Neuronal stem cell (in vitro differentiated cells): Measurements from ENCODE around the gene L1CAM.
A peak's percentile ranks its signal among the peaks of the same experiment; 100 is the strongest.

ENCODE experiments used
- DNase-seq: peaks from one replicate; pipeline ENCODE4 v3.0.0-alpha.2; 2013; ENCODE audit warnings: low spot score
- H2AFZ ChIP-seq: one replicate; pipeline ENCODE4 v1.6.1; 2013; ENCODE audit warnings: mild to moderate bottlenecking, low read length, inconsistent platforms
- H2AK5ac ChIP-seq: 2 replicates; pipeline ENCODE4 v1.6.1; 2013; ENCODE audit warnings: low read depth, mild to moderate bottlenecking, inconsistent platforms, low read length, moderate library complexity, mixed read lengths
- H2BK120ac ChIP-seq: 2 replicates; pipeline ENCODE4 v1.6.1; 2013; ENCODE audit warnings: low read depth, mild to moderate bottlenecking, inconsistent platforms, low read length, moderate library complexity, mixed read lengths
- H2BK12ac ChIP-seq: one replicate; pipeline ENCODE4 v1.6.1; 2013; ENCODE audit warnings: low read length, inconsistent platforms
- H2BK15ac ChIP-seq: 2 replicates; pipeline ENCODE4 v1.6.1; 2013; ENCODE audit warnings: mild to moderate bottlenecking, low read length, inconsistent platforms, mixed read lengths
- H2BK5ac ChIP-seq: one replicate; pipeline ENCODE4 v1.6.1; 2013; ENCODE audit warnings: inconsistent platforms, mild to moderate bottlenecking, low read length, moderate library complexity
- H3K14ac ChIP-seq: one replicate; pipeline ENCODE4 v1.6.1; 2013; ENCODE audit warnings: low read length, inconsistent platforms
- H3K18ac ChIP-seq: 2 replicates; pipeline ENCODE4 v1.6.1; 2013; ENCODE audit warnings: low read length, inconsistent platforms
- H3K23ac ChIP-seq: 2 replicates; pipeline ENCODE4 v1.6.1; 2013; ENCODE audit warnings: low read depth, mild to moderate bottlenecking, mixed read lengths, low read length, inconsistent platforms; ENCODE audit not compliant: poor library complexity
- H3K27ac ChIP-seq: replicated peaks from 3 replicates; pipeline ENCODE4 v1.5.1; 2013; ENCODE audit warnings: low read length, inconsistent platforms
- H3K27me3 ChIP-seq, 3 experiments: 2 replicates each; pipeline ENCODE4 v1.6.1; 2013; ENCODE audit warnings: low read length in 3 of 3, mild to moderate bottlenecking in 2 of 3, inconsistent platforms in 1 of 3, low read depth in 1 of 3, mixed read lengths in 1 of 3, moderate library complexity in 1 of 3; ENCODE audit not compliant: control insufficient read depth in 3 of 3, insufficient read depth in 3 of 3
- H3K36me3 ChIP-seq, 2 donors: replicated peaks in 1 of 2; 2 replicates each; pipeline ENCODE4 v1.6.1; 2013; ENCODE audit warnings: low read length in 2 of 2; ENCODE audit not compliant: control insufficient read depth in 2 of 2, insufficient read depth in 2 of 2
- H3K4ac ChIP-seq: 2 replicates; pipeline ENCODE4 v1.6.1; 2013; ENCODE audit warnings: inconsistent platforms, mild to moderate bottlenecking, low read length, moderate library complexity
- H3K4me1 ChIP-seq, 2 donors: 1 replicate in 1 of 2; 2 replicates in 1 of 2; pipeline ENCODE4 v1.6.1; 2013; ENCODE audit warnings: low read length in 2 of 2, low read depth in 1 of 2; ENCODE audit not compliant: control insufficient read depth in 2 of 2, insufficient read depth in 1 of 2
- H3K4me2 ChIP-seq: one replicate; pipeline ENCODE4 v1.6.1; 2013; ENCODE audit warnings: mild to moderate bottlenecking, low read length, inconsistent platforms; ENCODE audit not compliant: insufficient read depth, poor library complexity, severe bottlenecking
- H3K4me3 ChIP-seq, 2 donors: 2 replicates each; pipeline ENCODE4 v1.5.1; 2013; ENCODE audit warnings: low read length in 2 of 2, mild to moderate bottlenecking in 2 of 2, inconsistent platforms in 1 of 2, moderate library complexity in 1 of 2
- H3K79me1 ChIP-seq: one replicate; pipeline ENCODE4 v1.6.1; 2013; ENCODE audit warnings: low read depth, mild to moderate bottlenecking, inconsistent platforms, low read length, moderate library complexity
- H3K9ac ChIP-seq: one replicate; pipeline ENCODE4 v1.6.1; 2013; ENCODE audit warnings: mild to moderate bottlenecking, low read depth, low read length, inconsistent platforms; ENCODE audit not compliant: poor library complexity
- H3K9me3 ChIP-seq, 2 donors: replicated peaks in 1 of 2; 2 replicates each; pipeline versions ENCODE3 to v1.6.1; 2013; ENCODE audit warnings: low read length in 2 of 2, mild to moderate bottlenecking in 2 of 2, inconsistent platforms in 1 of 2, low read depth in 1 of 2, mixed read lengths in 1 of 2, moderate library complexity in 1 of 2; ENCODE audit not compliant: control insufficient read depth in 2 of 2, insufficient read depth in 1 of 2
- H4K8ac ChIP-seq: one replicate; pipeline ENCODE4 v1.6.1; 2013; ENCODE audit warnings: low read depth, mild to moderate bottlenecking, inconsistent platforms, low read length, moderate library complexity
- H4K91ac ChIP-seq: one replicate; pipeline ENCODE4 v1.6.1; 2013; ENCODE audit warnings: low read length, low read depth, mild to moderate bottlenecking, inconsistent platforms; ENCODE audit not compliant: poor library complexity
- WGBS, 2 donors: extraction: QIAGEN DNeasy Blood & Tissue Kit; methylation state at CpG; one replicate each; pipeline ENCODE4 v1.1.7; 2013; ENCODE audit warnings: missing lambda C conversion rate in 2 of 2, mixed read lengths in 1 of 2; ENCODE audit not compliant: insufficient read length in 2 of 2, insufficient replicate concordance in 1 of 2; ENCODE audit errors: extremely low coverage in 2 of 2; 5-methylcytosine and 5-hydroxymethylcytosine counted together

The L1CAM gene

DNA sequence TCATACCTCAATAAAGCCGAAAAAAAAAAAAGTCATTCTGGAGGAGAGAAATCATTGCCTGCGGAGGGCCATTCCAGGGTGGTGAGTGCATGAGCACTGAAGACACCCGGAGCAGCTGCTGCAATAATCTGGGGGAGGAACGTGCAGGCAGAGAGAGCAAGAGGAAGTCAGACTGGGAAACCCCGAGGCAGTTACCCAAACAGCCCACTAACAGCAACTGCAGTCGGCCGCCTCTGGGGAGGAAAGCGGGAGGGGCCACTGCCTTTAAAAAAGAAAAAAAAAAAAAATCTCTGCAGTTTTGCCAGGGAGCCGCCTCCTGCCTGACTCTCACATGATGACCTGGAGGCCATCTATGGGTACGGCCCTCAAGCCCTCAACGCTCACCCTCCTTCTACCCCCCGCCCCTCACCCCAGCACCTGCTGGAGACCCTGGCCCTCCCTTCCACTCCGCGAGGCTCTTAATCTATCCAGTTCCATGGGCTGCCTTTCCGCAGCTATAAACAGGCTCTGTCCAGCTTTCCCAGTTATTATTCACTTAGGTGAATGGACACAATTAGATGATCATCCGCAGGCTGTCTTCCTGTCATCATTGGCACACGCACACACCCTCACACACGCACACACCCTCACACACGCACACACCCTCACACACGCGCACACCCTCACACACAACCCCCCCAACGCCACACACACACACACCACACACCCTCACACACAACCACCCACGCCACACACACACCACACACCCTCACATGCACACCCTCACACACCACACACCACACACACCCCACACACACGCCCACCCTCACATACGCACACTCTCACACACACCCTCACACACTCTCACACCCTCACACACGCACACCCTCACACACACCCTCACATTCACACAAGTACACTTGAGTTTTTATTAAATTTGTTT, 15.1 kb upstream of the L1CAM start:
- Histone ChIP-seq H2AK5ac (no peak overlapping the region), H2AFZ (peak overlapping the region; percentile 70), H3K27ac (no peak overlapping the region), H3K4me2 (peak overlapping the region; percentile 2), H3K9me3 (no peaks in the 10 kb centered on the region), H2BK12ac (no peak overlapping the region), H3K27me3 (peaks cover 0 to 44% (median 0%) of the 10 kb centered on the region in 3 experiments), H4K91ac (no peak overlapping the region), H3K4me1 (peaks cover 3 to 10% of the 10 kb centered on the region in 2 donors), H3K18ac (no peak overlapping the region), H4K8ac (peak overlapping the region; percentile 65), H3K23ac (no peak overlapping the region), H2BK15ac (no peak overlapping the region), H3K14ac (no peak overlapping the region), H3K4ac (no peak overlapping the region), H3K79me1 (no peaks in the 10 kb centered on the region), H2BK120ac (no peak overlapping the region), H3K9ac (no peak overlapping the region), H3K4me3 (peak overlapping the region in 1 of 2 donors; percentile 34), H2BK5ac (no peak overlapping the region), H3K36me3 (no peaks in the 10 kb centered on the region)
- no peak for DNase-seq
- whole genome bisulfite sequencing, 2 donors, result 100% methylated on average over 2 of the region's 26 CpGs; no CpG with 5 or more reads in 1 of the 2 donors

DNA sequence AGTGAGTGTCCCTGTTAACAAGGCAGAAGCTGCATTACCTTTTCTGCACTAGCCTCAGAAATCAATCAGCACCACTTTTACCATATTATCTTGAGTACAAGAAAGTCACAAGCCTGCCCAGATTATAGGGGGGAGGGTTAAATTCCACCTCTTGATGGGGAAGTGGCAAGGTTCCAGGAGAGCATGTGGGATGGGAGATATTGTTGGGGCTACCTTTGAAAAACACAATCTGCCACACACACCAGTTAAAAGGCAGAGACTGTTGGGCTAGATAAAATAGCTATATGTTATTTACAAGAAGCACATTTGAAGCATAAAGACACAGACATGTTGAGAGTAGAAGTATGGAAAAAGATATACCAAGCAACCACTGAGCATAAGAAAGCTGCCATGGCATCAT, 11.9 kb upstream of the L1CAM start:
- no peak for DNase-seq
- Histone ChIP-seq H4K8ac (no peak overlapping the region), H3K4me3 (no peak overlapping the region), H3K9ac (no peak overlapping the region), H3K27ac (no peak overlapping the region), H2AFZ (no peak overlapping the region), H3K4me1 (peaks cover 3 to 10% of the 10 kb centered on the region in 2 donors), H3K23ac (no peak overlapping the region), H2BK5ac (no peak overlapping the region), H2BK12ac (no peak overlapping the region), H3K4me2 (no peak overlapping the region), H3K18ac (no peak overlapping the region), H3K14ac (no peak overlapping the region), H2BK15ac (no peak overlapping the region), H3K79me1 (no peaks in the 10 kb centered on the region), H3K27me3 (peaks cover 0 to 40% (median 0%) of the 10 kb centered on the region in 3 experiments), H3K9me3 (no peaks in the 10 kb centered on the region), H3K36me3 (no peaks in the 10 kb centered on the region), H4K91ac (no peak overlapping the region), H2AK5ac (no peak overlapping the region), H3K4ac (no peak overlapping the region), H2BK120ac (no peak overlapping the region)

DNA sequence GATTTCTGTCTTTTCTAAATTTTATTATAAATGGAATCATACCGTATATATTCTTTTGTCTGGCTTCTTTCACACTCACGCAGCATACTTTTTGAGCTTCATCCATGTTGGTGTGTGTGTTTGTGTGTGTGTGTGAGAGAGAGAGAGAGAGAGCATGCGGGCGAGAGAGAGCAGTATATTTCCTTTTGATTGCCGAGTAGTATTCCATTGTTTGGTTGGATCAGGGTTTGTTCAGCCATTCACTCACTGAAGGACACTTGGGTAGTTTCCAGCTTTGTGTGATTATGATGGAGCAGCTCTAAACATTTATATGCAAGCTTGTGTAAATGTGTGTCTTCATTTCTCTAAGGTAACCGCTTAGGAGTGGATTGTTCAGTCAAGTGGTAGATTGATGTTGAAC, 3.1 kb upstream of the L1CAM start:
- no peak overlapping the region for H3K18ac ChIP-seq
- no peak overlapping the region for H4K8ac ChIP-seq
- H2BK5ac ChIP-seq, result no peak overlapping the region
- H3K27me3 ChIP-seq, result peaks cover 0 to 38% (median 23%) of the 10 kb centered on the region in 3 experiments
- H3K36me3 ChIP-seq, result no peaks in the 10 kb centered on the region
- no peak overlapping the region for H3K23ac ChIP-seq
- no peaks in the 10 kb centered on the region for H3K9me3 ChIP-seq
- H3K14ac ChIP-seq, result no peak overlapping the region
- H3K4ac ChIP-seq, result no peak overlapping the region
- no peak overlapping the region for H2AK5ac ChIP-seq
- no peak overlapping the region for H2BK120ac ChIP-seq
- H4K91ac ChIP-seq, result no peak overlapping the region
- no peak overlapping the region for H2BK15ac ChIP-seq
- peaks cover 2 to 15% of the 10 kb centered on the region in 2 donors for H3K4me1 ChIP-seq
- no peak overlapping the region for H3K4me2 ChIP-seq
- no peak overlapping the region for H3K9ac ChIP-seq
- no peak overlapping the region for H2AFZ ChIP-seq
- no peak for DNase-seq
- H3K79me1 ChIP-seq, result no peaks in the 10 kb centered on the region
- WGBS, 2 donors, result no CpG with 5 or more reads among the region's 6 CpGs
- no peak overlapping the region for H3K4me3 ChIP-seq
- no peak overlapping the region for H2BK12ac ChIP-seq
- H3K27ac ChIP-seq, result no peak overlapping the region

DNA sequence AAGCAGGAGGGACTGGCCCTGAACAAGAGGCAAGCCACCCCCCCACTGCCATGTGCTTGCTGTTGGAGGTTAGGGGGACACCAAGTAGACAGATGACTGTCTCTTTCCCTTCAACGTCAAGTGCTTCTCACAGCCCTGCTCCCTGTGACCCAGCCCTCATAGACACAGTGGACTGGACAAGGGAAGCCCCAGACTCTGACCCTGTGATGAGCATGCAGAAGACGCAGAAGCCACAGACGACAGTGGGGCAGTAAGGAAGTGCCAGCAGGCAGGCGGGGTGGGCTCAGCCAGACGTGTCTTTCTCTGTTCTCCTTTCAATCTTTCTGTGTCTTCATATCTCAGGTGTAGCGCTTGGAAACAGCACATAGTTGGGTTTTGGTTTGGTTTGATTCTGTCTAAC, 2.4 kb upstream of the L1CAM start:
- Histone ChIP-seq H2BK12ac (no peak overlapping the region), H2AK5ac (no peak overlapping the region), H3K9me3 (no peaks in the 10 kb centered on the region), H4K91ac (no peak overlapping the region), H3K9ac (no peak overlapping the region), H3K4me3 (no peak overlapping the region), H2AFZ (no peak overlapping the region), H2BK15ac (no peak overlapping the region), H3K79me1 (no peaks in the 10 kb centered on the region), H3K4ac (no peak overlapping the region), H3K18ac (no peak overlapping the region), H3K4me2 (no peak overlapping the region), H3K23ac (no peak overlapping the region), H3K27me3 (peaks cover 0 to 38% (median 25%) of the 10 kb centered on the region in 3 experiments), H4K8ac (no peak overlapping the region), H3K27ac (no peak overlapping the region), H3K4me1 (peaks cover 2 to 23% of the 10 kb centered on the region in 2 donors), H2BK120ac (no peak overlapping the region), H3K36me3 (no peaks in the 10 kb centered on the region), H2BK5ac (no peak overlapping the region), H3K14ac (no peak overlapping the region)
- WGBS, 2 donors, result no CpG with 5 or more reads among the region's 6 CpGs
- no peak for DNase-seq
